Limb (tissue), 2 donors: ENCODE results near the gene CRACR2A.
A peak's percentile ranks its signal among the peaks of the same experiment; 100 is the strongest.

ENCODE experiments used
- DNase-seq, 2 donors: peaks; one replicate each; pipeline ENCODE4 v3.0.0-alpha.2; 2016; ENCODE audit errors: extremely low spot score in 2 of 2

Gene CRACR2A

DNA sequence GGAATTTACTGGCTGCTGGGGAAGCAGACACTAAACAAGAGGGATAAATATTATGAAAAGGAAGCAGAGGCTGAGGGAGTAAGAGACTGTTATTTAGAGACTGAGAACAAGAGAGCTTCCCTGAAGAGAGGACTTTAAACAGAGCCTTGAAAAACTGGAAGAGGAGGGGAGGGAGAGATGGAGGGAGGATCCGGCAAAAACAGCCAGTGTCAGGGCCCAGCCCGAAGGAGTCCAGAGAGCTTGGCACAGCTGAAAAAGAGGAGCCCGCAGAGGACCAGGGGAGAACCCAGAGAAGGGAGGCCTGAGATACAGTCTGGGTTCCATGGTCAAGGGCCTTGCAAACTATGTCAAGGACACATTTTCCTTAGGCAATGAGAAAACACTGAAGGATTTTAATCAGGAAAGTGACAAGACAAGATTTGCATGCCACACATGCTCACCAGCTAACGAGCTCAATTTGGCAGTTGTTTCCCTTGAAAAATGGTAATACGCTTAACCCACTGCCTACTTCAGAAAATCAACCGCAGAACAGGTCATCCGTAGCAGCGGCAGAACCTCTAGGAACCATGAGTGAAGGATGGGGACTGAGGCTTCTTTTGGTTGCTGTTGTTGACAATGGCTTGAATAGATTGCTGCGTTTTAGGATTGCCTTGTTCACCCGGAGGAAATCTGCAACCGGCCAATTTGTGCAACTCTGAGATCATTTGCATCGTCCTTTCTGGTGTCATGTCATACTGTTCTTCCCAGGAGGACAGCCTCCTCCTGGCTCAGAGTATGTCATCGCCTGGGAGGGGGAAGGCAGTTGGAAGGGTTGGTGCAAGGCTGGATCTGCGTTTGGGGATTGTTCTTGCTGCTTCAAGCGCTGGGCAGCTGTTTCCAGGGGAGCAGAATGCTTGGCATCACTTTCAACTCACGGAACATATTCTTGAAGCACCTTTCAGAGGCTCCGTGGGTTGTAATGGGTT lies 153.7 kb downstream of the CRACR2A start:
- DNase-seq = no peak

DNA sequence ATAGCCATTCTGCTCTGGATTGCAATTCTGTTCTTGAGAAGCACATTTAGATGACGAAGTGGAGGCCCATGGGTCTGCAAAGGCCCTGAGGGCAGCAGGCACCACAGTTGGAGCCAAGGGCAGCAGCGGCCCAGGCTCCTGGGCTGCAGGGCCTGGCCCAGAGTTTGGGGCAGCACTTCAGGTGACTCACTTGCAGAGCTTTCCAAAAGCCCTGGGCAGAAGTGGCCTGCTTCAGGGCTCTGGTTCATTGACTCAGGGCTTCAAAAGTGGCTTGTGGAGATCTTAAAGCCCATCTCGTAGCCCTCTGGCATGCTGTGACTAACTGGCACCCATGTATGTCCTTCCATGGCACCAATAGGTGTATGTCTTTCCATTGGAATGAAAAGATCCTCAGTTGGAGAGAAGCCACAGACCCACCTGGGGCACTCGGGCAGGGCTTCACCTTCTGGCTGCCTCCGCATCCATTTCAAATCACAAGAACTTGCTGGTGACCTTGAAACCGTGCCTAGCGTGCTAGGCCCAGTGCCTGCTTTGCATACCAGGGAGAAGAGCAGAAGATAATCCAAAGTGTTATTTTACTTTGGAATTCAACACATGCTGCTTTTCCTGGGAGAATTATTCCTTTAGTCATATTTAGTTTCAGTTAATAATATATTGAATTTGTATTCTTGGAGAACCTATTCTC lies 155.2 kb downstream of the CRACR2A start:
- DNase-seq = no peak

DNA sequence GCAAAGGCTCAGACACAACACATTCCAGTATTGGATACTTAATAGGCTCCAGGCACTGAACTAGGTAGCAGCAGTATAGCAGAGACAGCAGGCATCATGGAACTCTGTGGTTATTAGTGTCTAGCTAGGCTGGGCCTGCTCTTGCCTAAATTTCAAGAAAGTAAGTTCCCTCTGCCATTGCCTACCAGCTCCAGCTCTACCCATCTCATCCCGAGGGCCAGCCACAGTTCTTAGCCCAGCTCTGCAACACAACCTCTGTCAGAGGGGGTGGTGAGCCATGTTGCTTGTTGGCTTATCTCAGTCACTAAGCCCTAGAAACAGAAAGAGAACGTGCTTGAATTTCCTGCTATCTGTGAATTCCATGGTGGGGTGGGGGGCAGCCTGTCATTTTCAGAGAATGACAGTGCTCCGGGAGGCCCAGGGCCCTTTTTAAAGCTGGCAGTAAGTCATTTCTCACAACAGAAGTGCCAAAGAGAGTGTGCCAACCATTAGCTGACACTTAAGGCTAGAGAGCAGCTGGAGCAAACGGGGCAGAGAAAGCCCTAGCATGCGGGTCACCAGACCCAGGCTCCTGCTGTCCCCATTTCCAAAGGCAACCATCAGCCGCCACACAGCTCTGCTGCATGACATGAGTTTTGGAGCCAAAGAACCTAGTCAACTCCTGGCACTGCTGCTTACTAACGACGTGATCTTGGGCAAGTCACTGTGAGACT lies 156.1 kb downstream of the CRACR2A start:
- no peak for DNase-seq

DNA sequence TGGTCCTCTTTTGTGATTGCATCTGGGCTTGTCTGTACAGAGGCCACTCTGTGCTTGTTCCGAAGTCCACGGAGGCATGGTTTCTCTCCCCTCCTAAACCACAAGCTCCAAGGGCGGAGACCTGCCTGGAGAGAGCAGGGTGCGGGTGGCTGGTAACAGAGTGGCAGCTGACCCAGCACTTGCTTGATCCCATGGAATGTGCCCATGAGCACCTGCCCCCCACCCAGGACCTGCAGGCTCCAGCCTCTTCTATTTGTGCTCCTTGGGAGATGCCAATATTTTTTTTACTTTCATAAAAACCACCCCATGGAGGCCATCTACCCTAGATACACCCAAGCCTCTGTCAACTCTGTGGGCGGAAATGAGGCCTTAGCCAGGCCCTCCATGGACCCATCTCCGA lies 157.2 kb downstream of the CRACR2A start:
- DNase-seq = no peak

DNA sequence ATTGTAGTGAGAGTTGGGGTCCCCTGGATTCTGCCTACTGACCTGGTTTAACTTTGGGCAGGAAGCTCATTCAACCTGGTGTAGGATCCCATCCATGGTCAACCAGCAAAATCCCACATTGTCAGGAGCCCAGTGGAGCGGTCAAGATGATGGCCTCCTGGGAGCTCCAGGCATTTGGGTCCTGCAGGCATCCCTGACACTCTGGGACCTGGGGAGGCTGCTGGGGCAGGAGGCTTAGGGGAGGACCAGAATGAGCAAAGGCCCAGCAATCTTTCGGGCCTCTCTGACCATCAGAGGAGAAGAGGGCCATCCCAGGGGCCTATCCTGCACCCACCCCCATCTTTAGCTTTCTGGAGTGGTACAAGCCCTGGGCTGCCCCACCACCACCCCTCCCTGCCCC lies 157.9 kb downstream of the CRACR2A start:
- no peak for DNase-seq

DNA sequence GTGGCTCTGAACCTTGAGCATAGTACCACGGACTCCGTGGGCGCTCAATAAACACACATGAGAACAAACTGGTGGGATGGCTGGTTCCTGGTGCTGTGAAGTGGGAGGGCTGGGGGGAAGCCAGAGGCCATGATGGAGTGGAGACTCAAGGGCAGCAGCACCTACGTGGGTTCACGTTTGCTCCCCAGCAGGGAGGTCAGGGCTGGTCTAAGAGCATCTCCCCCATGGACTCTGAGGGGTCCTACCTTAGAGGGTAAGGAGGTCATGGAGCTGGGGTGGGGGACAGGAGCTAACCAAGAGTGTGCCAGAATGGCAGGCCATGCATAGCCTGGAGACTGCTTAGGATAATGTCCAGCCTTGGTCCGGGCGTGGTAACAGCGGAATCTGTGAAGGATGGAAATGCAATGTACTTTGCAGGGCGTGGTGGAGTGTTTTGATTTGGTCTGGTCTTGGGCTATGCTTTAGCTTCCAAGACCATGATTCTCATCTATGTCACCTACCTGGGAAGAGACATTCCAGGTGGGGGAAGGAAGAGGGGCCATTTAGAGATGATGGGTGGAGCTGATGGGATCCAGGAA lies 158.9 kb downstream of the CRACR2A start:
- DNase-seq = no peak

DNA sequence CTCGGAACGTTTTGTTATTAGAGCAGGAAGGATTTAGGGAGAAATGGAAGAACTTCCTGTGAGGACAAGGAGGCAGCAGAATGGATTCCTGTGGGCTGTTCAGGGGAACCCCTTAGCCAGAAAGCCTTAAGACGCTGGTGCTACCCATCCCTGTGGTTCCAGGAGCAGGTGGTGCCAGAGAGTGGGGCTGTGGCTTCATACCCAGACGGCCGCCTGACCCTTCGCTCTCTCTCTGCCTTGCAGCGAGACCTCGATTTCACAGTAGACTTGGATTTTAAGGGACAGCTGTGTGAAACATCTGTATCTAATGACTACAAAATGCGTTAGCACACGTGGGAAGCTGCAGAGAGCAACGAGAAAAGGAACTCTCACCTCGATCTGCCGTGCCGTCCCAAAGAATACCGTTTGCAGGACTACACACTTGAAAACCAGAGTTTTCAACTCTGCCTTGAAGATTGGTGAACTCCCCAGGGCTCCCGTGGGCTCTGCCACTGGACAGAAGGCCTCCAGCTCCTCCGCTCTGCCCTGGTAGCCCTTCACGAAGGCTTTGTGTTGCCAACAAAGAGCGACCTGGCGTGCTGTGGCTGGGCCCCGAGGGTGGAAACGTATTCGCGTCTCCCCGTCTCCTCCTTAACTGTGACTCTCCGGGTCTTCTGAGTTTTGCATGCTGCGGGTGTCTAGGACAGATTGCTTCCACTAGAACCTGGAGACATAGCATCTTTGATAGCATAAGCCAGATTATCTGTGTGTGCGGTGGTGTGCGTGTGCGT lies 159.9 kb downstream of the CRACR2A start:
- no peak for DNase-seq

DNA sequence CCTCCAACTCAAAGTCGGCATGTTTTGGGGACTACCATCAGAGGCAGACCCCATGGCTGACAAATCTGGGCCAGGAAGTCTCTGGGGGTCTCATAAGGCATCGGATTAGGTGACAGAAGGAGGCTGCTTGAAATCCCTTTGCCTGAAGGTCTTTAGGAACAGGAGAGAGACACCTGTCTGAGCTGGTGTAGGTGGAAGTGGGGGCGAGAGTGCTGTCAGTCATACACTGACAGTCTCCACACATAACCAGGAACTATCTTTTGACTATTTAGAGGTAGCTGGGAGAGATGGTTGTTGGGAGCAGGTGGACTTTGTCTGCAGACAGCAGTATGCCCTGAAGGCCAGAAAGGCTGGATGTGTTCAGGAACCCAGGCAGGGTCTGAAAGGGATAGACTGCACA lies 163.2 kb downstream of the CRACR2A start:
- DNase-seq = no peak

DNA sequence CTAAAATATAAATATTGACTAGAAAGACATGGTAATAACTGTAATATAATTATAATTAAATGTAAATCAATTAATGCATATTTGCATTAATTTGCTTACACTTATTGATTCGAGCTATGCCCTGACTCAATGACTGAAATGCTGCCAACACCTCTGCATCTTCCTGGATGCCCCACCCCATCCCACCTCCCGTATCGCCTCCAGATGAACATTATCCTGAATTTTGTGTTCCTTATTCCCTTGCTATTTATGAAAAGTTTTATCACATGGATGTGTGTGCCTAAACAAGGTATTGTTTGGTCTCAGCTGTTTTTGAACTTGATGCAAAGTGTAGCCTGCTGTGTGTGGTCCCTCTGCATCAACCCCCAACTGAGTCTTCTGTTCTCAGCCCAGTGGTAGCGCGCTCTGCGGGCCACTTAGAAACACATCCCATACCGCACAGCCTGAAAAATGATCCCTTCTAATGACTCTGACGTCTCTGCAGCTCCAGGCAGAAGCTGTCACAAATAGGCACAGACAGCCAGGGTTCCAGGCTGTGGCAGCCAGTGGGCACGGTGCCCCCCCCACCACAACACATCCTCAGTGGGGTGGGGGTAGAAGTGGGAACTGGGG lies 165.4 kb downstream of the CRACR2A start:
- no peak for DNase-seq

DNA sequence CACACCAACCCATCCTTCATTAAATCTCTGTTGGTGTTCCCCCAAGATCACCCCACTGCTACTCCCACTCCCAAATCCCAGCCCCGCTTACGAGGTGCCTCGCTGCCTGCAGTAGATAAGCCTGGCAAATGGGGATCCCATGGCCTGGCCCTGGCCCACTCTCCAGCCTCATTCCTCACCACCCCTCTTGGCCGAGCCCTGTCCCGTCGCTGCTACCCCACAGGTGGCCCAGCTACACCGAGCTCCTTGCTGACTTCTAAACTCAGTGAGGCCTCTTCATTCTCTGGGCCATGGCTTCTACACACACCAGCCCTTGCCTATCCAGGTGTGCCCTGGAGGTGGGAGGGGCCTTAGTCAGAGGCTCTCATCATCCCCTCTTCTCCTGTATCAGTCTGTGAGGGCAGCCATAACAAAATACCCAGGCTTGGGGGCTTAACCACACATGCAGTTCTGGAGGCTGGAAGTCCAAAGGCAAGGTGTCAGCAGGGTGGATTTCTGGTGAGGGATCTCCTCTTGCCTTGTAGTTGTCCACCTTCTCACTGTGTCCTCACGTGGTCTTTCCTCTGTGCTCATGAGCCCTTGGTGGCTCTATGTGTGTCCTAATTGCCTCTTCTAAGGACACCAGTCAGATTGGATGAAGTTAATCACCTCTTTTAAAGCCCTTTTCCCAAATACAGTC lies 169.1 kb downstream of the CRACR2A start:
- DNase-seq = no peak

DNA sequence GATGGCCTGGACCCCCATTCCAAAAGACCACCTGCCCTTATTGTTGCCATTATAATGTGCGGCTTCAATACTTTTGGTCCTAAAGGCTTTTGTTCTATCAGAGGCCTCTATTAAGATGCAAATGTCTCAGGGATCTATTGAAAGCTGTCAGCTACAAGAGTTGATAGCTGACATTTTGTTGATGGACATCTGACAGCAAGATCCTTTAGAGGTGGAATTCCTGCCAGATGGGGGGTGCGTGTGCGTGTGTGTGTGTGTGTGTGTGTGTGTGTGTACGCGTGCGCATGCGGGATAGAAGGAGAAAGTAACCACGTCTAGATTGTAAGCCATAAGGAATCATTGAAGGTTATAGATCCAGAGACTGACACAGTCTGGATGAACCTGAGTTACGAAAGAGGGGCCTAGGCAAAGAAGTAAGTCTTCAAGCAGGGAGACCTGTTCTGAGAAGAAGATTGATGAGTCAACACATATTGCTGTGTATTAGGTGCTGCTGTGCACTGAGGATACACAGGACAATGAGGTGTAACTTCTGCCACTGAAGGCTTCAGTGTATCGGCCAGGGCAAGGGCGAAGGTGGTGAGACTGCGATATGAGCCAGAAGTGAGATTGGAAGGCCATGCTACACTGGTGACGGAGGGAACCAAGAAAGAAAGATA lies 172.7 kb downstream of the CRACR2A start:
- no peak for DNase-seq

DNA sequence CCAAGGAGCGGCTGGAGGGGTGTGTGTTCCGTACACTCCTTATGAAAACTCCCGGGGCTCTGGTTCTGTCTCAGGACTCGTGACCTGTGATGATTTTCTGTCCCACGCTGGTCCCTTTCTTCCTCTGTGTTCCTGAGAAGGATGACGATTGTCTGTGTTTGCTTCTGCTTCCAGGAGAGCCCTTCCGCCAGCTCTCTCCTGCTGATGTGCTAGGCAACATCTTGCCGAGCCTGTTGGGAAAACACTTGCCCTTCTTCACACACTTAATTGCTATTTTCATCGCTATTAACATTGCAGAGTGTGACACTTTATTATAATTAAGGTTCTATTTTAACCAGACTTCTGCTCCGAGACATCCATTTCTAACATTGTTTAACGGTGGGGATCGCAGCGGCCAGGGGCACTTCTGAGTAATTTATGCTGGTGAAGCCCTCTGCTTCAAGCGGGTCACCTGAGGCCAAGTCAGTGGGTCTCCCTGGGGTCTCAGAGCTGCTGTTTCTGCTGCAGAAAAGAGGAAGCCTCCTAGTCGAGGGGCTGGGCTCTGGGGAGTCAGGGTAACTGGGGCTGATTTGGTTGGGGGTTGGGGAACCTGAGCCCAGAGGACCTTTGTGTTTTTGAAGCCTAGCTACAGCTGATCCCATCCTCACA lies 173.3 kb downstream of the CRACR2A start:
- no peak for DNase-seq

DNA sequence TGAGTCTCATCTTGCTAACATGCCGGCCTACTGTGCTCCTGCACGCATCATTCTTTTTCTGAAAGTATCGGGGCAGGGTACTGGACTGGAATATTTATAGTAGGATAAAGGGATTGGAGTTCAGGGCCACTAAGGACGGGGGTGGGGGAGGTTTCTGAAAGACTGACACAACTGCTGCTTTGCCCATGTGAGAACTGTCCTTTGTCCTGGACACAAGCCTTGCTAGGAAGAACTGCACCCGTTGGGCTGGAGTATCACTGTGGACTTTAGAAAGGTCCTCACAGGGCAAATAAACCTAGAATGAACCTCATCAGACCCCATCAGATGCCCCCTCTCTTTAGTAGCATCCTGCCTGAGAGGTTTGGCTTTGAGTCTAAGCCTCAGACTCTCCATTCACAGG lies 174.4 kb downstream of the CRACR2A start:
- no peak for DNase-seq

DNA sequence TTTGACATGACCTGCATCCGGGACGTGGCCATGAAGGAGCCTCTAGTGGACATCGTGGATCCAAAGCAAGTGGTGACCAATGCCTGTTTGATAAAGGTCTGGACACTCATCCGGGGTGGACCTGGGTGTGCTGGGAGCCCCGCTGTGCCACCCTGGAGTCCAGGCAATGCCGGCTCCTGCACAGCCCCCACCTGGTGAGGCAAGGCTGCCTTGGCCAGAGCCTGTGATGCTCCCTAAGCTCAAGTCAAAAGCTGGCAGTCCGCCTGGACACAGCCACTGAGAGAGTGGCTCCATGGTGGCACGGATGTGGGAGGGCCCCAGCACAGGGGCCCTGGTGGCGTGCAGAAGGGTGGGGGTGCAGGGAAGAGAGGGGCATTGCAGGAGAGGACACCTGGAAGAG lies 176.0 kb downstream of the CRACR2A start:
- DNase-seq = no peak

DNA sequence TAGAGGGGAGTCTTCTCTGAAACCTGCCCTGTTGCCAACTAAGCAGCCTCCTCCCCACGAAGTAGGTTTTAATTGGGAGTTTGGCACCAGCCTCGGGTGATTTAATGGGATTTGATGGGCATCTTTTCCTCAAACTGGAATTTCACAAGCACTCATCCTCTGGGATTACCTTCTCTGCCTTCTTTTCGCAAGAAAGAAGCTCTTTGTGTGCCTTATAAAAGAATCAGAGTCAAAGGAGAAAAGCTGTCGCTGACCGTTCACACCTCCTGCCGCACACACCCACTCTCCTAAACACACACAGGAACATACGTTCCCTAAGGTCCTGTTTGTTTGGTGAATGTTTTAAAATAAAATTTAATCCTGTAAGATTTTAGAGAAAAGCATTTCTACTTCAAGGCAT lies 177.9 kb downstream of the CRACR2A start:
- DNase-seq = no peak

DNA sequence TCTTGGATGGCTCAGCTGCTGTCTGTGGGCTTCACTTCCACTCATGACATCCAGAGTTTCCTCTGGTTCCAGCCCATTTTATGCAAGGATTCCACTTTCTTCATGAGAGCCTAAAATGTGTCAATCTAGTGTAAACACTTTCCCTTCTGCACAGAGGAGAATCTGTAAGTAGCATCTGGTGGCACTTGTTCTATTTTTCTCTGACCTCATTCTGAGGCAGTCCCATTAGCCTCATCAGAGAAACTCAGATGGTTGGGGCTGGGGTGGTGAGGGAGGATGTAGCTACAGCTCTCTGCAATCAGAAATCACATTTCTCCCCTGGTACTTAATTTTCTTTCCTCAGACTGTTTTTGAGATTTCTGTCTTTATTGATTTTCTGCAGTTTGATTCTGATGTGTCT lies 180.3 kb downstream of the CRACR2A start:
- no peak for DNase-seq

DNA sequence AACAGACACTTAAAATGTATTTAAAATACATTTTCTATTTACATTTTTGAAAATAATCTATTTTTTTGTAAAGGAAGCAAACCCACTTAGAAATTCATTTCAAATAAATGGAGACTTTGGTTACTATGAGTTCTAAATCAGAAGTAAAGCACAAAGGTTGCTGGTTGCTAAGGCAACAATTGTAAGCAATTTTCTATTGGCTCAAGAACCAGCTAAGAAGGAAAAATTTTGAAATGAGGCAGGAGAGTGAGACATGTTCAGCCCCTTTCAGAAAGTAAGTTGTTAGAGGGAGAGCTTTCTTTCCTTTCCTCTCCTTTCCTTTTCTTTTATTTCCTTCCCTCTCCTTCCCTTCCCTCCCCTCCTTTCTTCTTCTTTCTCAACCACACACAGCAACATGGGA lies 181.2 kb downstream of the CRACR2A start:
- DNase-seq = peak in 1 of 2 donors; percentile 7

DNA sequence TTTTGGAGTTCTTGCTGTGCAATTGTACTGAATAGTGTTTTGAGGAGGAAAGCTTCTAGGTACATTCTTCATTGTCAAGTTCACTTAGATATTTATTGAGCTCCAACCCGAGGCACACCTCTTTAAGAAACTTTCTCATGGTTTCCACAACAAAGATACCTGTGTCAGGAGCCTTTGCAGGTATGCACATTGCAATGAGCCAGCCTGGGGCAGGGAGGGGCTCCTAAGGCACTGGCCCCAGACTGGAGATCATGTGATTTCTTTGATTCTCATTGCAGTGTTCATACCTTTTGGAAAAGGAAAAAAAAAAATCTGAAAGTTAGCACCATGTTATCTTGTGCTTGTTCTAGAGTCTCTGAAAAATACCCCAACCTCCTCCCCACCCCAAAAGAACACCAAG lies 181.6 kb downstream of the CRACR2A start:
- no peak for DNase-seq

DNA sequence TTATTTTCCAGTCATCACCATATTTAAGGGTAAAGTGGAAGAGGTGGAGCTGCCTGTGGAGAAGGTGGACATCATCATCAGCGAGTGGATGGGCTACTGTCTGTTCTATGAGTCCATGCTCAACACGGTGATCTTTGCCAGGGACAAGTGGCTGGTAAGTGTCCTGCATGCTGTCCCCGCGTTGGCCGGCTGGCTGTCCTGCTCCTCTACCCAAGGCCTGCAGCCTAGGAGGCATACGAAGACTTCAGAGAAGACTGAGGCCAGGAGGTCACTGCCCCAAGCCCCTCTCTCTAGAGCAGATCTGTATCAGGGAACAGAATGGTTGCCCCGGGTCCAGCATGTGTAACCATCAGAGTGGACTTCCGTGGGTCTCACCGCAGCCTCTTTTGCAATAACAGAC lies 184.2 kb downstream of the CRACR2A start:
- no peak for DNase-seq
